OCI-LY7 (cell line): ENCODE data around the gene DOCK1. TPM values are rescaled to one million over a fixed set of nuclear protein-coding genes. Genes with fewer than 3 reads are reported as not detected.

Source experiments
- BruUV-seq: library from RNA; stranded (reverse); fragments of 400-500 nt; replicated peaks from 2 replicates; lab custom pipeline; 2021; lab: Mats Ljungman, UMichigan
- CTCF ChIA-PET: fragments of 300-600 bp; sonication (Branson Sonifier 250); formaldehyde crosslinking; loops from one replicate; lab custom pipeline; 2022; ENCODE audit warnings: antibody characterized with exemption; ENCODE audit not compliant: unreplicated experiment; lab: Charles Lee
- POLR2A ChIA-PET: fragments of 300-600 bp; sonication (Branson Sonifier 250); formaldehyde crosslinking; loops from one replicate; lab custom pipeline; 2022; ENCODE audit warnings: antibody characterized with exemption; lab: Charles Lee
- DNase-seq: peaks from one replicate; pipeline ENCODE4 v3.0.0-alpha.2; 2015; ENCODE audit warnings: low spot score
- H2AFZ ChIP-seq: fragments of 200-600 bp; sonication (generic), shearing (Covaris generic); 2 replicates; pipeline ENCODE4 v1.6.1; 2014; ENCODE audit warnings: mild to moderate bottlenecking, antibody characterized with exemption, low read length, moderate library complexity
- H3K27ac ChIP-seq: fragments of 200-600 bp; sonication (generic); 2 replicates; pipeline ENCODE4 v1.5.1; 2014; ENCODE audit warnings: mixed run types, low read depth, mild to moderate bottlenecking, moderate library complexity, low read length, inconsistent platforms; ENCODE audit not compliant: poor library complexity, severe bottlenecking
- H3K36me3 ChIP-seq: fragments of 200-600 bp; sonication (generic); 2 replicates; pipeline ENCODE4 v1.6.1; 2014; ENCODE audit warnings: mild to moderate bottlenecking, antibody characterized with exemption, low read length, moderate library complexity, mixed read lengths; ENCODE audit not compliant: insufficient read depth
- H3K4me1 ChIP-seq: fragments of 200-600 bp; sonication (generic); 2 replicates; pipeline ENCODE4 v1.5.1; 2014; ENCODE audit warnings: mild to moderate bottlenecking, low read length; ENCODE audit not compliant: insufficient read depth, poor library complexity, severe bottlenecking
- H3K4me2 ChIP-seq: fragments of 200-600 bp; sonication (generic); 2 replicates; pipeline ENCODE4 v1.6.1; 2014; ENCODE audit warnings: mild to moderate bottlenecking, low read length
- H3K4me3 ChIP-seq: fragments of 200-600 bp; sonication (generic); 2 replicates; pipeline ENCODE4 v1.5.1; 2014; ENCODE audit warnings: mild to moderate bottlenecking, low read depth, low read length; ENCODE audit not compliant: poor library complexity, severe bottlenecking
- H3K79me2 ChIP-seq: fragments of 200-600 bp; sonication (generic); 2 replicates; pipeline ENCODE4 v1.6.1; 2016; ENCODE audit warnings: low read depth, mild to moderate bottlenecking, low read length, moderate library complexity, mixed read lengths; ENCODE audit not compliant: insufficient read depth
- H3K9me2 ChIP-seq: fragments of 200-600 bp; sonication (generic); 2 replicates; pipeline ENCODE4 v1.6.1; 2016; ENCODE audit warnings: mild to moderate bottlenecking, low read length, mixed read lengths; ENCODE audit not compliant: insufficient read depth
- H3K9me3 ChIP-seq: fragments of 200-600 bp; sonication (generic); 2 replicates; pipeline ENCODE4 v1.6.1; 2014; ENCODE audit warnings: mild to moderate bottlenecking, mixed run types, low read length, mixed read lengths
- H4K20me1 ChIP-seq: fragments of 200-600 bp; sonication (generic); 2 replicates; pipeline ENCODE4 v1.6.1; 2014; ENCODE audit warnings: mild to moderate bottlenecking, antibody characterized with exemption, low read length, moderate library complexity, mixed read lengths; ENCODE audit not compliant: insufficient read depth
- CTCF ChIP-seq: fragments of 200-600 bp; sonication (generic); conservative IDR thresholded peaks from 2 replicates; pipeline ENCODE4 v1.5.1; 2014; ENCODE audit warnings: mild to moderate bottlenecking, antibody characterized with exemption, low read length, moderate library complexity, mixed read lengths
- EZH2phosphoT487 ChIP-seq: fragments of 200-600 bp; sonication (generic); IDR thresholded peaks from 2 replicates; pipeline ENCODE4 v1.6.1; 2018; ENCODE audit warnings: low read depth, borderline replicate concordance, mild to moderate bottlenecking, mixed run types, antibody characterized with exemption, low read length, moderate library complexity, mixed read lengths
- intact Hi-C: fragments of 100-400 bp; cut with micrococcal nuclease; formaldehyde crosslinking; loops from one replicate; pipeline ENCODE4 v1.10.0; 2022; ENCODE audit not compliant: unreplicated experiment
- total RNA-seq, 2 experiments: library from RNA; depleted of rRNA in 1 of 2; stranded (reverse); fragments of >200 nt in 1 of 2; shearing (Covaris generic) in 1 of 2; gene quantifications; 2 replicates each; pipeline ENCODE4 v1.2.3, GENCODE V29; 2014 to 2022

DOCK1 gene
- total RNA-seq, 2 experiments from 2014 or later = not detected

- H3K27ac ChIP-seq = no peak overlapping the region
- H3K4me1 ChIP-seq = no peaks in the 10 kb centered on the region
- no TSS peak for BruUV-seq
- no peaks in the 10 kb centered on the region for H3K9me3 ChIP-seq
- H3K4me2 ChIP-seq = no peak overlapping the region
- no peaks in the 10 kb centered on the region for H4K20me1 ChIP-seq
- intact Hi-C loops = no loop called here
- DNase-seq = no peak
- ChIA-PET CTCF (no interaction called here), POLR2A (no interaction called here)
- TF ChIP-seq CTCF = no peak
- no peak for TF ChIP-seq EZH2phosphoT487
- no peak overlapping the region for H2AFZ ChIP-seq
- H3K36me3 ChIP-seq = no peaks in the 10 kb centered on the region
- H3K79me2 ChIP-seq = no peaks in the 10 kb centered on the region
- H3K9me2 ChIP-seq = no peaks in the 10 kb centered on the region
- no peak overlapping the region for H3K4me3 ChIP-seq
These were observed 321.8 kb downstream of the DOCK1 start for GRCh38 chr10:127227027-127227426.

- BruUV-seq = no TSS peak
- ChIA-PET POLR2A (no interaction called here), CTCF (no interaction called here)
- no peak for DNase-seq
- Histone ChIP-seq H3K9me3 (no peaks in the 10 kb centered on the region), H2AFZ (no peak overlapping the region), H3K4me2 (no peak overlapping the region), H3K4me1 (no peaks in the 10 kb centered on the region), H3K79me2 (no peaks in the 10 kb centered on the region), H3K27ac (no peak overlapping the region), H3K9me2 (no peaks in the 10 kb centered on the region), H3K36me3 (no peaks in the 10 kb centered on the region), H3K4me3 (no peak overlapping the region), H4K20me1 (no peaks in the 10 kb centered on the region)
- intact Hi-C loops = no loop called here
- TF ChIP-seq EZH2phosphoT487 (no peak), CTCF (no peak)
These were observed 322.4 kb downstream of the DOCK1 start for GRCh38 chr10:127227663-127228062.

GRCh38 chr10:127228195-127228787 is 323.1 kb downstream of the DOCK1 start:
- no peak overlapping the region for H3K4me3 ChIP-seq

More at GRCh38 chr10:127228195-127228787, 323.1 kb downstream of the DOCK1 start:
- no peak for DNase-seq
- H3K36me3 ChIP-seq = no peaks in the 10 kb centered on the region
- no peaks in the 10 kb centered on the region for H3K79me2 ChIP-seq
- H3K4me2 ChIP-seq = no peak overlapping the region
- H3K27ac ChIP-seq = no peak overlapping the region
- CTCF ChIA-PET = no interaction called here
- H3K4me1 ChIP-seq = no peaks in the 10 kb centered on the region
- POLR2A ChIA-PET = no interaction called here
- H4K20me1 ChIP-seq = no peaks in the 10 kb centered on the region
- TF ChIP-seq EZH2phosphoT487 (no peak), CTCF (no peak)
- no TSS peak for BruUV-seq
- H3K9me3 ChIP-seq = no peaks in the 10 kb centered on the region
- intact Hi-C loops = no loop called here
- H3K9me2 ChIP-seq = no peaks in the 10 kb centered on the region
- no peak overlapping the region for H2AFZ ChIP-seq
